H9 (cell line): Measurements from ENCODE around the gene LRSAM1. TPM values are rescaled to one million over a fixed set of nuclear protein-coding genes. Genes with fewer than 3 reads are reported as not detected.

Source experiments
- DNase-seq: peaks from one replicate; pipeline ENCODE4 v3.0.0-alpha.2; 2017
- H2AFZ ChIP-seq: one replicate; pipeline ENCODE4 v1.6.1; 2013; ENCODE audit warnings: mild to moderate bottlenecking, low read length, control low read depth, moderate library complexity
- H2AK5ac ChIP-seq: 2 replicates; pipeline ENCODE4 v1.6.1; 2013; ENCODE audit warnings: low read length, control low read depth, mixed read lengths; ENCODE audit not compliant: insufficient read length
- H2BK120ac ChIP-seq: one replicate; pipeline ENCODE4 v1.6.1; 2013; ENCODE audit warnings: low read depth, mild to moderate bottlenecking, low read length, control low read depth, inconsistent platforms; ENCODE audit not compliant: poor library complexity, severe bottlenecking
- H2BK12ac ChIP-seq: 2 replicates; pipeline ENCODE4 v1.6.1; 2013; ENCODE audit warnings: low read length, control low read depth, mixed read lengths, low read depth; ENCODE audit not compliant: insufficient read length
- H2BK15ac ChIP-seq: 2 replicates; pipeline ENCODE4 v1.6.1; 2013; ENCODE audit warnings: low read depth, low read length, control low read depth
- H2BK20ac ChIP-seq: one replicate; pipeline ENCODE4 v1.6.1; 2013; ENCODE audit warnings: low read depth, mild to moderate bottlenecking, low read length, control low read depth, inconsistent platforms; ENCODE audit not compliant: poor library complexity, severe bottlenecking
- H2BK5ac ChIP-seq: 2 replicates; pipeline ENCODE4 v1.6.1; 2013; ENCODE audit warnings: low read length, control low read depth, mixed read lengths; ENCODE audit not compliant: insufficient read length
- H3K14ac ChIP-seq: 2 replicates; pipeline ENCODE4 v1.6.1; 2013; ENCODE audit warnings: low read length, control low read depth; ENCODE audit not compliant: insufficient read depth
- H3K18ac ChIP-seq: 2 replicates; pipeline ENCODE4 v1.6.1; 2013; ENCODE audit warnings: low read depth, mild to moderate bottlenecking, mixed read lengths, low read length, control low read depth; ENCODE audit not compliant: insufficient read length
- H3K23ac ChIP-seq: 2 replicates; pipeline ENCODE4 v1.6.1; 2013; ENCODE audit warnings: low read length, control low read depth, mixed read lengths, low read depth; ENCODE audit not compliant: insufficient read length
- H3K23me2 ChIP-seq: 2 replicates; pipeline ENCODE4 v1.6.1; 2013; ENCODE audit warnings: low read depth, mild to moderate bottlenecking, mixed read lengths, low read length, control low read depth; ENCODE audit not compliant: insufficient read length, poor library complexity, severe bottlenecking
- H3K27ac ChIP-seq: 2 replicates; pipeline ENCODE4 v1.5.1; 2013; ENCODE audit warnings: low read length, control low read depth, mixed read lengths, low read depth; ENCODE audit not compliant: insufficient read length
- H3K27me3 ChIP-seq: 2 replicates; pipeline ENCODE4 v1.6.1; 2013; ENCODE audit warnings: low read length, control low read depth, inconsistent platforms; ENCODE audit not compliant: insufficient read depth
- H3K4ac ChIP-seq: 2 replicates; pipeline ENCODE4 v1.6.1; 2013; ENCODE audit warnings: low read depth, mild to moderate bottlenecking, control low read depth, inconsistent platforms, low read length, moderate library complexity
- H3K4me1 ChIP-seq: 2 replicates; pipeline ENCODE4 v1.6.1; 2013; ENCODE audit warnings: low read length, control low read depth, inconsistent platforms; ENCODE audit not compliant: insufficient read depth
- H3K4me2 ChIP-seq: 2 replicates; pipeline ENCODE4 v1.6.1; 2013; ENCODE audit warnings: low read length, control low read depth, mixed read lengths; ENCODE audit not compliant: insufficient read length, insufficient read depth
- H3K56ac ChIP-seq: 2 replicates; pipeline ENCODE4 v1.6.1; 2013; ENCODE audit warnings: low read depth, mild to moderate bottlenecking, mixed read lengths, low read length, control low read depth; ENCODE audit not compliant: insufficient read length
- H3K79me1 ChIP-seq: 2 replicates; pipeline ENCODE4 v1.6.1; 2013; ENCODE audit warnings: low read depth, mild to moderate bottlenecking, moderate library complexity, low read length, control low read depth, inconsistent platforms; ENCODE audit not compliant: insufficient read depth, poor library complexity, severe bottlenecking
- H3K79me2 ChIP-seq: 2 replicates; pipeline ENCODE4 v1.6.1; 2013; ENCODE audit warnings: low read length, control low read depth, inconsistent platforms; ENCODE audit not compliant: insufficient read depth
- H3K9ac ChIP-seq: 2 replicates; pipeline ENCODE4 v1.6.1; 2013; ENCODE audit warnings: low read length, control low read depth, mixed read lengths; ENCODE audit not compliant: insufficient read length; ENCODE audit errors: extremely low read depth
- H3K9me3 ChIP-seq: one replicate; pipeline ENCODE4 v1.6.1; 2013; ENCODE audit warnings: low read depth, low read length, inconsistent platforms; ENCODE audit not compliant: control insufficient read depth
- H3T11ph ChIP-seq: one replicate; pipeline ENCODE4 v1.6.1; 2013; ENCODE audit warnings: mild to moderate bottlenecking, low read length, control low read depth, inconsistent platforms
- H4K20me1 ChIP-seq: one replicate; pipeline ENCODE4 v1.6.1; 2013; ENCODE audit not compliant: control insufficient read depth, insufficient read length, insufficient read depth
- H4K5ac ChIP-seq: 2 replicates; pipeline ENCODE4 v1.6.1; 2013; ENCODE audit warnings: low read depth, mild to moderate bottlenecking, mixed read lengths, low read length, control low read depth; ENCODE audit not compliant: insufficient read length
- H4K8ac ChIP-seq: replicated peaks from 2 replicates; pipeline ENCODE4 v1.6.1; 2013; ENCODE audit warnings: low read length, control low read depth, mixed read lengths, low read depth; ENCODE audit not compliant: insufficient read length
- H4K91ac ChIP-seq: 2 replicates; pipeline ENCODE4 v1.6.1; 2013; ENCODE audit warnings: low read depth, mild to moderate bottlenecking, moderate library complexity, mixed read lengths, low read length, control low read depth; ENCODE audit not compliant: insufficient read length
- H3K27ac Mint-ChIP-seq, 3 experiments: 2 replicates in 2 of 3; 3 replicates in 1 of 3; pipeline ENCODE4 v1.8.0; 2020 to 2021; ENCODE audit warnings: mixed read lengths in 3 of 3, mild to moderate bottlenecking in 1 of 3, moderate library complexity in 1 of 3
- H3K27me3 Mint-ChIP-seq: 2 replicates; pipeline ENCODE4 v1.8.0; 2021; ENCODE audit warnings: low read depth, mild to moderate bottlenecking, moderate library complexity, mixed read lengths
- H3K36me3 Mint-ChIP-seq, 3 experiments: 2 replicates in 2 of 3; 3 replicates in 1 of 3; pipeline ENCODE4 v1.8.0; 2020 to 2021; ENCODE audit warnings: low read depth in 3 of 3, mixed read lengths in 3 of 3; ENCODE audit not compliant: insufficient read depth in 1 of 3
- H3K4me1 Mint-ChIP-seq, 2 experiments: 2 replicates each; pipeline ENCODE4 v1.8.0; 2020; ENCODE audit warnings: mixed read lengths in 2 of 2
- H3K4me3 Mint-ChIP-seq, 2 experiments: 2 replicates in 1 of 2; 3 replicates in 1 of 2; pipeline ENCODE4 v1.8.0; 2020 to 2021; ENCODE audit warnings: mild to moderate bottlenecking in 2 of 2, mixed read lengths in 2 of 2, moderate library complexity in 1 of 2
- H3K9me3 Mint-ChIP-seq, 2 experiments: 2 replicates in 1 of 2; 3 replicates in 1 of 2; pipeline ENCODE4 v1.8.0; 2020; ENCODE audit warnings: mild to moderate bottlenecking in 2 of 2, mixed read lengths in 2 of 2, moderate library complexity in 1 of 2
- WGBS: extraction: QIAGEN DNeasy Blood & Tissue Kit; methylation state at CpG from one replicate; pipeline ENCODE4 v1.1.7; 2013; ENCODE audit warnings: missing lambda C conversion rate, low lambda C conversion rate, mixed read lengths; ENCODE audit not compliant: insufficient read length; ENCODE audit errors: extremely low coverage; 5-methylcytosine and 5-hydroxymethylcytosine counted together
- total RNA-seq: library from RNA; stranded (reverse); gene quantifications from 2 replicates; pipeline ENCODE4 v1.2.1, GENCODE V29; 2021
- TF ChIP-seq, protein P1 (sequence below): fragments of 200-600 bp; sonication (generic); conservative IDR thresholded peaks from 3 replicates; pipeline ENCODE4 v1.8.0; 2021; ENCODE audit warnings: antibody characterized with exemption, mild to moderate bottlenecking

LRSAM1 gene
- total RNA-seq, 1 experiment from 2014 or later = 16.2 TPM

DNA sequence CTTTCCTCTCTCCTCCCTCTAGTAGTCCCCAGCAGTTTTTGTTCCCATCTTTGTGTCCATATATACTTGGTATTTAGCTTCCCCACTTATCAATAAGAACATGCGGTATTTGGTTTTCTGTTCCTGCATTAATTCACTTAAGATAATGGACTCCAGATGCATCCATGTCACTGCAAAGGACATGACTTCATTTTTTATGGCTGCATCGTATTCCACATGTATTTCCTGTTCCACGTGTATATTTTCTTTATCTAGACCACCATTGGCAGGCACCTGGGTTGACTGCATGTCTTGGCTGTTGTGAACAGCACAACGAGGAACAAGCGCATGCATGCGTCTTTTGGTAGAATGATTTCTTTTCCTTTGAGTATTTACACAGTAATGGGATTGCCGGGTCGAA is 20.9 kb upstream of the LRSAM1 start:
- Mint-ChIP-seq H3K27me3 (no peaks in the 10 kb centered on the region), H3K27ac (no peak overlapping the region; a peak in 1 of 7 replicates), H3K4me3 (no peak overlapping the region), H3K9me3 (no peaks in the 10 kb centered on the region), H3K36me3 (peaks cover 27 to 67% (median 61%) of the 10 kb centered on the region in 3 experiments; a peak in 6 of 7 replicates), H3K4me1 (peaks cover under 1% of the 10 kb centered on the region in 2 experiments; a peak in 2 of 4 replicates)
- Histone ChIP-seq H3K79me2 (peaks cover 2% of the 10 kb centered on the region; the same call in 1 of the 2 replicates), H4K91ac (no peak overlapping the region), H3K9ac (no peak overlapping the region), H4K8ac (no peak overlapping the region), H2BK12ac (no peak overlapping the region), H2BK20ac (no peak overlapping the region), H3K18ac (no peak overlapping the region), H3K23me2 (no peaks in the 10 kb centered on the region), H4K20me1 (no peaks in the 10 kb centered on the region), H3K9me3 (no peaks in the 10 kb centered on the region), H2BK5ac (no peak overlapping the region), H2AK5ac (no peak overlapping the region), H3K14ac (no peak overlapping the region), H3K79me1 (no peaks in the 10 kb centered on the region), H3K4ac (no peak overlapping the region), H3K23ac (no peak overlapping the region), H3K56ac (no peak overlapping the region), H2AFZ (no peak overlapping the region), H3K4me2 (no peak overlapping the region), H3K27me3 (no peaks in the 10 kb centered on the region), H3K27ac (no peak overlapping the region), H4K5ac (no peak overlapping the region), H2BK120ac (no peak overlapping the region), H3T11ph (no peak overlapping the region), H3K4me1 (no peaks in the 10 kb centered on the region), H2BK15ac (no peak overlapping the region)
- TF ChIP-seq, protein P1, sequence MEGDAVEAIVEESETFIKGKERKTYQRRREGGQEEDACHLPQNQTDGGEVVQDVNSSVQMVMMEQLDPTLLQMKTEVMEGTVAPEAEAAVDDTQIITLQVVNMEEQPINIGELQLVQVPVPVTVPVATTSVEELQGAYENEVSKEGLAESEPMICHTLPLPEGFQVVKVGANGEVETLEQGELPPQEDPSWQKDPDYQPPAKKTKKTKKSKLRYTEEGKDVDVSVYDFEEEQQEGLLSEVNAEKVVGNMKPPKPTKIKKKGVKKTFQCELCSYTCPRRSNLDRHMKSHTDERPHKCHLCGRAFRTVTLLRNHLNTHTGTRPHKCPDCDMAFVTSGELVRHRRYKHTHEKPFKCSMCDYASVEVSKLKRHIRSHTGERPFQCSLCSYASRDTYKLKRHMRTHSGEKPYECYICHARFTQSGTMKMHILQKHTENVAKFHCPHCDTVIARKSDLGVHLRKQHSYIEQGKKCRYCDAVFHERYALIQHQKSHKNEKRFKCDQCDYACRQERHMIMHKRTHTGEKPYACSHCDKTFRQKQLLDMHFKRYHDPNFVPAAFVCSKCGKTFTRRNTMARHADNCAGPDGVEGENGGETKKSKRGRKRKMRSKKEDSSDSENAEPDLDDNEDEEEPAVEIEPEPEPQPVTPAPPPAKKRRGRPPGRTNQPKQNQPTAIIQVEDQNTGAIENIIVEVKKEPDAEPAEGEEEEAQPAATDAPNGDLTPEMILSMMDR = no peak
- no CpG with 5 or more reads among the region's 8 CpGs for WGBS
- no peak for DNase-seq
